ENCODE data around the gene HDGFL3.

DNA sequence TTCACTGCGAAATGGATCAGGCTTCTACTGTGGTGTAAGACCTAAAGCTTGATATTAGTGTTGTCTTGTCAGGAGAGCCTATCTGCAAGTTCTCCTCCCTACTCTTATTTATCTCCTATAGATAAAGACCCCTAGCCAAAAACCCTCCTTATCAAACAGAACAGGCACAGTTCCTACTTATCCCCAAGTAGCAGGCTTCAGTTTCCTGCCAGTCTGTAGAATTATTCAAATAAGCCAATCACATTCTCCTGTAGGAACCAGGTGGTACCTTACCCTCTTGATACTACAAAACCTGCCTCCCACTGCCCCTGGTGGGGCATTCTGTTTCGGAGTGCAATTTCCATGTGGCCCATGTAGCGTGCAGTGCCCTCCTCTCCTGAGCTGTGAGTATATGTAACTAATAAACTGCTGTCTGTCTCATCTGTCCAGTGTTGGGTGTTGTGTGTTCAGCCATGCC, 28.7 kb downstream of the HDGFL3 start:
- TF ChIP-seq POLR2A (IDR thresholded peaks at IDR 0.05) (no peak), POLR2AphosphoS5 (IDR thresholded peaks at IDR 0.05) (no peak)
- TF ChIP-seq, protein P1, sequence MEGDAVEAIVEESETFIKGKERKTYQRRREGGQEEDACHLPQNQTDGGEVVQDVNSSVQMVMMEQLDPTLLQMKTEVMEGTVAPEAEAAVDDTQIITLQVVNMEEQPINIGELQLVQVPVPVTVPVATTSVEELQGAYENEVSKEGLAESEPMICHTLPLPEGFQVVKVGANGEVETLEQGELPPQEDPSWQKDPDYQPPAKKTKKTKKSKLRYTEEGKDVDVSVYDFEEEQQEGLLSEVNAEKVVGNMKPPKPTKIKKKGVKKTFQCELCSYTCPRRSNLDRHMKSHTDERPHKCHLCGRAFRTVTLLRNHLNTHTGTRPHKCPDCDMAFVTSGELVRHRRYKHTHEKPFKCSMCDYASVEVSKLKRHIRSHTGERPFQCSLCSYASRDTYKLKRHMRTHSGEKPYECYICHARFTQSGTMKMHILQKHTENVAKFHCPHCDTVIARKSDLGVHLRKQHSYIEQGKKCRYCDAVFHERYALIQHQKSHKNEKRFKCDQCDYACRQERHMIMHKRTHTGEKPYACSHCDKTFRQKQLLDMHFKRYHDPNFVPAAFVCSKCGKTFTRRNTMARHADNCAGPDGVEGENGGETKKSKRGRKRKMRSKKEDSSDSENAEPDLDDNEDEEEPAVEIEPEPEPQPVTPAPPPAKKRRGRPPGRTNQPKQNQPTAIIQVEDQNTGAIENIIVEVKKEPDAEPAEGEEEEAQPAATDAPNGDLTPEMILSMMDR (IDR thresholded peaks at IDR 0.05): no peak
